Thyroid gland (tissue), 4 donors: ENCODE data around the gene LTBR. TPM values are rescaled to one million over a fixed set of nuclear protein-coding genes. Genes with fewer than 3 reads are reported as not detected.
A peak's percentile ranks its signal among the peaks of the same experiment; 100 is the strongest.

Source experiments
- DNase-seq, 2 donors: peaks; one replicate each; pipeline ENCODE4 v3.0.0-alpha.2; 2019
- H3K27ac ChIP-seq, 3 donors: fragments of 200-600 bp; sonication (generic); 1 replicate in 2 of 3; 2 replicates in 1 of 3; pipeline ENCODE4 v1.5.1; 2016 to 2019; ENCODE audit warnings: mild to moderate bottlenecking in 1 of 3, moderate library complexity in 1 of 3
- H3K27me3 ChIP-seq: fragments of 200-600 bp; sonication (generic); one replicate; pipeline ENCODE4 v1.5.1; 2019
- H3K36me3 ChIP-seq, 2 donors: fragments of 200-600 bp; sonication (generic); one replicate each; pipeline ENCODE4 v1.5.1; 2016 to 2019
- H3K4me1 ChIP-seq, 2 donors: fragments of 200-600 bp; sonication (generic); one replicate each; pipeline ENCODE4 v1.5.1; 2017 to 2019
- H3K4me3 ChIP-seq, 3 donors: fragments of 200-600 bp; sonication (generic); replicated peaks in 1 of 3; 1 replicate in 2 of 3; 2 replicates in 1 of 3; pipeline ENCODE4 v1.5.1; 2016; ENCODE audit warnings: mild to moderate bottlenecking in 1 of 3
- H3K9me3 ChIP-seq: fragments of 200-600 bp; sonication (generic); one replicate; pipeline ENCODE4 v1.5.1; 2017
- POLR2A ChIP-seq, 2 donors: fragments of 450-650 bp; IDR thresholded peaks; one replicate each; pipeline ENCODE4 v1.6.1; 2017; ENCODE audit warnings: antibody characterized with exemption in 2 of 2, mild to moderate bottlenecking in 2 of 2, moderate library complexity in 1 of 2
- WGBS, 2 donors: methylation state at CpG; one replicate each; pipeline ENCODE4 v1.1.5; 2017; 5-methylcytosine and 5-hydroxymethylcytosine counted together
- intact Hi-C: fragments of 100-400 bp; cut with DNase I; formaldehyde crosslinking; loops from one replicate; pipeline ENCODE4 v1.15.1; 2023
- total RNA-seq, 4 donors: library from RNA; depleted of rRNA; stranded (reverse); fragments of >200 nt; gene quantifications; one replicate each; pipeline ENCODE4 v1.2.3, GENCODE V29; 2016
- TF ChIP-seq, protein P1 (sequence below), 6 experiments: fragments of 200-600 bp in 3 of 6; fragments of 450-650 bp in 3 of 6; sonication (generic) in 3 of 6; IDR thresholded peaks; one replicate each; pipeline ENCODE4 v1.5.1; 2016 to 2019; ENCODE audit warnings: antibody characterized with exemption in 6 of 6, mild to moderate bottlenecking in 2 of 6, inconsistent platforms in 1 of 6, moderate library complexity in 1 of 6

The LTBR gene
- total RNA-seq, 4 donors from 2014 or later, result 152 to 215 (median 178) TPM

DNA sequence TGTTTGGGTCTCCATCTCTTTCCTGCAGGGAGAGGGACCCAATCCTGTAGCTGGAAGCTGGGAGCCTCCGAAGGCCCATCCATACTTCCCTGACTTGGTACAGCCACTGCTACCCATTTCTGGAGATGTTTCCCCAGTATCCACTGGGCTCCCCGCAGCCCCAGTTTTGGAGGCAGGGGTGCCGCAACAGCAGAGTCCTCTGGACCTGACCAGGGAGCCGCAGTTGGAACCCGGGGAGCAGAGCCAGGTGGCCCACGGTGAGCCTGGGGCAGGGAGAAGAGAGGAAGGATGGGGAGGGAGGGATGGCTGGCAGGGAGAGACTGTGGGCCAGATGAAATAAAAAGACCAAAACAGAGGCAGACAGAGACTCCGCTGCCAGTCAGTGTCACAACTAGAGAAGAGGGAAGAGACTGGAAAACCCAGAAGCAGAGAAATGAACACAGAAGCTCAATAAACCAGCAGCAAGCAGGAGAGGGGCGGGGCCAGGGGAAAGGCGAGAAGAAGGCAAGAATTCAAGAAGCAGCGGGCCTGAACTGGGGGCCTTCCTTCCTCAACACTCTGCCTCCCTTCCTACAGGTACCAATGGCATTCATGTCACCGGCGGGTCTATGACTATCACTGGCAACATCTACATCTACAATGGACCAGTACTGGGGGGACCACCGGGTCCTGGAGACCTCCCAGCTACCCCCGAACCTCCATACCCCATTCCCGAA, 6.3 kb downstream of the LTBR start:
- Histone ChIP-seq H3K36me3 (peaks cover 24 to 33% of the 10 kb centered on the region in 2 donors), H3K9me3 (no peaks in the 10 kb centered on the region), H3K4me1 (peaks cover 18 to 36% of the 10 kb centered on the region in 2 donors), H3K27ac (peak overlapping the region; percentile 31 to 97 (median 90)), H3K27me3 (no peaks in the 10 kb centered on the region), H3K4me3 (no peak overlapping the region)
- intact Hi-C loops, result no loop called here
- no peak for DNase-seq
- TF ChIP-seq POLR2A (IDR thresholded peaks at IDR 0.05), result no peak
- TF ChIP-seq, protein P1, sequence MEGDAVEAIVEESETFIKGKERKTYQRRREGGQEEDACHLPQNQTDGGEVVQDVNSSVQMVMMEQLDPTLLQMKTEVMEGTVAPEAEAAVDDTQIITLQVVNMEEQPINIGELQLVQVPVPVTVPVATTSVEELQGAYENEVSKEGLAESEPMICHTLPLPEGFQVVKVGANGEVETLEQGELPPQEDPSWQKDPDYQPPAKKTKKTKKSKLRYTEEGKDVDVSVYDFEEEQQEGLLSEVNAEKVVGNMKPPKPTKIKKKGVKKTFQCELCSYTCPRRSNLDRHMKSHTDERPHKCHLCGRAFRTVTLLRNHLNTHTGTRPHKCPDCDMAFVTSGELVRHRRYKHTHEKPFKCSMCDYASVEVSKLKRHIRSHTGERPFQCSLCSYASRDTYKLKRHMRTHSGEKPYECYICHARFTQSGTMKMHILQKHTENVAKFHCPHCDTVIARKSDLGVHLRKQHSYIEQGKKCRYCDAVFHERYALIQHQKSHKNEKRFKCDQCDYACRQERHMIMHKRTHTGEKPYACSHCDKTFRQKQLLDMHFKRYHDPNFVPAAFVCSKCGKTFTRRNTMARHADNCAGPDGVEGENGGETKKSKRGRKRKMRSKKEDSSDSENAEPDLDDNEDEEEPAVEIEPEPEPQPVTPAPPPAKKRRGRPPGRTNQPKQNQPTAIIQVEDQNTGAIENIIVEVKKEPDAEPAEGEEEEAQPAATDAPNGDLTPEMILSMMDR (IDR thresholded peaks at IDR 0.05), result no peak
- 88 to 90% methylated on average over 15 of the region's 15 CpGs for WGBS, 2 donors

DNA sequence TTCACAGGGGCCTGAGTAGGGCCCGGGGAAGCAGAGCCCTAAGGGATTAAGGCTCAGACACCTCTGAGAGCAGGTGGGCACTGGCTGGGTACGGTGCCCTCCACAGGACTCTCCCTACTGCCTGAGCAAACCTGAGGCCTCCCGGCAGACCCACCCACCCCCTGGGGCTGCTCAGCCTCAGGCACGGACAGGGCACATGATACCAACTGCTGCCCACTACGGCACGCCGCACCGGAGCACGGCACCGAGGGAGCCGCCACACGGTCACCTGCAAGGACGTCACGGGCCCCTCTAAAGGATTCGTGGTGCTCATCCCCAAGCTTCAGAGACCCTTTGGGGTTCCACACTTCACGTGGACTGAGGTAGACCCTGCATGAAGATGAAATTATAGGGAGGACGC, 7.1 kb downstream of the LTBR start:
- whole genome bisulfite sequencing, 2 donors, result 92 to 95% methylated on average over 13 to 16 of the region's 17 CpGs
- Histone ChIP-seq H3K4me1 (peaks cover 16 to 30% of the 10 kb centered on the region in 2 donors), H3K9me3 (no peaks in the 10 kb centered on the region), H3K27ac (peak overlapping the region; percentile 90 to 97 (median 90)), H3K27me3 (no peaks in the 10 kb centered on the region), H3K4me3 (no peak overlapping the region), H3K36me3 (peaks cover 24 to 33% of the 10 kb centered on the region in 2 donors)
- TF ChIP-seq, protein P1 (IDR thresholded peaks at IDR 0.05), result no peak
- no peak for TF ChIP-seq POLR2A (IDR thresholded peaks at IDR 0.05)
- no peak for DNase-seq
- intact Hi-C loops, result no loop called here

DNA sequence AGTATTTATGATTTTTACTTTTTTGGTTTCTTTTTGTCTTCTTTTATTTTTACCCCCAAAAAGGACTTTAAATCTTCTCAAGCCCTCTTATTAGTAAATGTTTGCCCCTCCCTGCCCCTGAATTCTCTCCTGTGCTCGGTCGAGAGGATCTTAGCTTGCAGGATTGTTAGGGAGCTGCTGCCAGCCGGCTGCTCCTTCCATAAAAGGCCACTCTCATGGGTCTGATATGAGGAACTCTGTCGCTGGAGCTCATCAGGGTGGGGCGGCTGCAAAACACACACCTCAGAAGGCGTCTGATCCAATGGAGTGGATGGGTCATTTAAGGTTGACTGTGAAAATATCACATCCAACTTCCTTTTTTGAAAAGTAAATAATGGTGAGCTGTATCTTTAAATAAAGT, 8.5 kb downstream of the LTBR start:
- H3K27ac ChIP-seq, result peak overlapping the region; percentile 90 to 97 (median 90)
- H3K9me3 ChIP-seq, result no peaks in the 10 kb centered on the region
- peaks cover 23 to 33% of the 10 kb centered on the region in 2 donors for H3K36me3 ChIP-seq
- H3K4me1 ChIP-seq, result peaks cover 16 to 24% of the 10 kb centered on the region in 2 donors
- WGBS, 2 donors, result 4 to 10% methylated on average over 6 of the region's 6 CpGs
- H3K4me3 ChIP-seq, result no peak overlapping the region
- no peaks in the 10 kb centered on the region for H3K27me3 ChIP-seq
- intact Hi-C loops, result no loop called here
- DNase-seq, result peak; percentile 92 to 94
- TF ChIP-seq, protein P1 (IDR thresholded peaks at IDR 0.05), result peak in 1 of 6 experiments; percentile 5
- peak in 1 of 2 donors; percentile 72 for TF ChIP-seq POLR2A (IDR thresholded peaks at IDR 0.05)

DNA sequence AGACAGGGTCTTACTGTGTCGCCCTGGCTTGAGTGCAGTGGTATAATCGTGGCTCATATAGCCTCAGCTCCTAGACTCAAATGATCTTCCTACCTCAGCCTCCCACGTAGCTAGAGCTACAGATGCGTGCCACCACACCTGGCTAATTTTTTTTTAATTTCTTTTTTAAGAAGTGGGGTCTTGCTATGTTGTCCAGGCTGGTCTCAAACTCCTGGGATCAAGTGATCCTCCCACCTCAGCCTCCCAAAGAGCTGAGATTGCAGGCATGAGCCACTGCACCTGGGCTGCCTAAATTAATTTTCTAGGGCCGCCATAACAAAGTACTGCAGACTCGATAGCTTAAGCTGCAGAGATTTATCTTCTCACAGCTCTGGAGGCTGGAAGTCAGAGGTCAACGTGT, 9.1 kb downstream of the LTBR start:
- TF ChIP-seq, protein P1 (IDR thresholded peaks at IDR 0.05), result no peak
- TF ChIP-seq POLR2A (IDR thresholded peaks at IDR 0.05), result no peak
- DNase-seq, result no peak
- H3K4me3 ChIP-seq, result no peak overlapping the region
- 90 to 93% methylated on average over 7 of the region's 7 CpGs for WGBS, 2 donors
- peaks cover 17 to 27% of the 10 kb centered on the region in 2 donors for H3K36me3 ChIP-seq
- peak overlapping the region; percentile 90 to 97 (median 90) for H3K27ac ChIP-seq
- intact Hi-C loops, result no loop called here
- no peaks in the 10 kb centered on the region for H3K9me3 ChIP-seq
- peaks cover 16 to 24% of the 10 kb centered on the region in 2 donors for H3K4me1 ChIP-seq
- no peaks in the 10 kb centered on the region for H3K27me3 ChIP-seq

DNA sequence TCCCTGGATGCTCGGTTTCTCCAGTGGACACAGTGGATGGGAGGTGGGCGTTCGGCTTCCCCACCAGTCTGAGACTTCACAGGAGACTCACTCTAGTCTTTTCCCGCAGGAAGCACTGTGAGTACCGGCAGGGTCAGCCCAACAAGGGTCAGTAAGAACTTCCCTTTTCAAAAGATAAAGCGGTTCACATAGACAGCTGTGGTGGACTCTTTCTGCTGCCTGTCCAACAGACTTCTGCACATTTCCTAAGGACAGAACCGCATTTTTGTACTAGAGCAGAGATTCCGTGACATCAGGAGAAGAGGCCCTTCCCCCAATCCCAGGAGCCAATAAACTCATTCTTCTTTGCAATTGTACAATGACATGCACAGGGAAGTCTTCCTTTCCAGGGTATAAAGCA, 10.4 kb downstream of the LTBR start:
- no peak for DNase-seq
- H3K4me3 ChIP-seq, result no peak overlapping the region
- H3K27ac ChIP-seq, result peak overlapping the region in 1 of 3 donors; percentile 97
- TF ChIP-seq, protein P1 (IDR thresholded peaks at IDR 0.05), result no peak
- TF ChIP-seq POLR2A (IDR thresholded peaks at IDR 0.05), result no peak
- intact Hi-C loops, result no loop called here
- H3K27me3 ChIP-seq, result no peaks in the 10 kb centered on the region
- H3K9me3 ChIP-seq, result no peaks in the 10 kb centered on the region
- H3K4me1 ChIP-seq, result peaks cover 16 to 24% of the 10 kb centered on the region in 2 donors
- peaks cover 9 to 14% of the 10 kb centered on the region in 2 donors for H3K36me3 ChIP-seq
- WGBS, 2 donors, result 84 to 90% methylated on average over 8 of the region's 8 CpGs
